Suprapubic skin (tissue), 4 donors: Measurements from ENCODE around the gene MEIKIN.

Source experiments
- CTCF ChIP-seq, 2 donors: fragments of 200-600 bp in 1 of 2; fragments of 450-650 bp in 1 of 2; sonication (generic) in 1 of 2; IDR thresholded peaks; one replicate each; pipeline ENCODE4 v1.5.1; 2016 to 2019; ENCODE audit warnings: antibody characterized with exemption in 2 of 2, mild to moderate bottlenecking in 1 of 2, moderate library complexity in 1 of 2
- EP300 ChIP-seq: sonication (generic); formaldehyde crosslinking; IDR thresholded peaks from one replicate; pipeline ENCODE4 v1.6.1; 2017; ENCODE audit warnings: antibody characterized with exemption
- POLR2A ChIP-seq, 2 donors: fragments of 450-650 bp; IDR thresholded peaks; one replicate each; pipeline ENCODE4 v1.6.1; 2017; ENCODE audit warnings: antibody characterized with exemption in 2 of 2, mild to moderate bottlenecking in 2 of 2, moderate library complexity in 2 of 2
- POLR2AphosphoS5 ChIP-seq, 3 donors: sonication (generic); formaldehyde crosslinking; IDR thresholded peaks; one replicate each; pipeline ENCODE4 v1.6.1; 2017; ENCODE audit warnings: antibody characterized with exemption in 3 of 3

- no peak for TF ChIP-seq CTCF (IDR thresholded peaks at IDR 0.05)
- TF ChIP-seq POLR2AphosphoS5 (IDR thresholded peaks at IDR 0.05): no peak
- TF ChIP-seq POLR2A (IDR thresholded peaks at IDR 0.05): no peak
- no peak for TF ChIP-seq EP300
These were observed 29.7 kb upstream of the MEIKIN start for GRCh38 chr5:131974956-131975726.
